ENCODE results near the gene UXS1. TPM values are rescaled to one million over a fixed set of nuclear protein-coding genes. Genes with fewer than 3 reads are reported as not detected.

UXS1 gene
- total and polyA plus RNA-seq, 2 experiments from 2014 or later: 35.8 to 57.5 TPM

DNA sequence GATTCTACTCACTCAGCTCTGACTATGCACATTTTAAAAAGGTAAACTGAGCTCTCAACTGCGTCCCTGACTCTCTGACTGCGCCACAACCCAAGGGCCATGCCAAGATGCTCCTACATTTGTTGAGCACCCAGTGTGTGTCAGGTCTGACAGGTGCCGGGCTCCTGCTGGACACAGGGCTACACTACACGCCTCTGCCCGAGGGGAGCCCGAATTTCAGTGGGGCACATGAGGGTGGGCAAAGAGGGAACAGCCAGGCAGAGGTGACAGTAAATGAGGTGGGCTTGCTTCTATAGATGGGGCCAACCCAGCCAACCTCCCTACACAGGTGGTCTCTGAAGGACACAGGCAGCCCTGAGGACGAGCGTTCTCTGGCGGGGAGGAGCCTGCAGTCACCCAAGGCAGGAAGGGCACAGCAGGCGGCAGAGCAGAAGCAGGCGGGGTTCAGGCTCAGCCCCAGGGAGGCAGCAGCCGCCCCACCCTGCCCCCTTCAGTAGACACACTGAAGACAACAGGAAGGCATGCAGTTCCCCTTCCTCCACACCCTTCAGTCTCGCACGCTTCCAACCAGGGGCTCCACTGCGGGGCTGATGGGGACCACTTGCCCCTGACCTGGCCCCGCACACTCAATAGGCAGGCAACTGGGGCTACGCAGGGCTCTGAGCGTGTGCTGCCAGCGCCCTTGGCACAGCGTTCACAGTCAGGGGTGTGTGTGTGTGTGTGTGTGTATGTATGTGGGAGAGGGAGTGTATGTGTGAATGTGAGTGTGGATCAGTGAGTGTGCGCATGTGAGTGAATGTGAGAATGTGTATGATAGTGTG lies 98.4 kb downstream of the UXS1 start:
- 95% methylated on average over 16 to 21 of the region's 21 CpGs for WGBS, 2 experiments (ENCODE audit: low coverage in 1 of 2, low lambda C conversion rate in 2 of 2, missing lambda C conversion rate in 2 of 2)
- in situ Hi-C loops (cut with MboI): no loop called here

DNA sequence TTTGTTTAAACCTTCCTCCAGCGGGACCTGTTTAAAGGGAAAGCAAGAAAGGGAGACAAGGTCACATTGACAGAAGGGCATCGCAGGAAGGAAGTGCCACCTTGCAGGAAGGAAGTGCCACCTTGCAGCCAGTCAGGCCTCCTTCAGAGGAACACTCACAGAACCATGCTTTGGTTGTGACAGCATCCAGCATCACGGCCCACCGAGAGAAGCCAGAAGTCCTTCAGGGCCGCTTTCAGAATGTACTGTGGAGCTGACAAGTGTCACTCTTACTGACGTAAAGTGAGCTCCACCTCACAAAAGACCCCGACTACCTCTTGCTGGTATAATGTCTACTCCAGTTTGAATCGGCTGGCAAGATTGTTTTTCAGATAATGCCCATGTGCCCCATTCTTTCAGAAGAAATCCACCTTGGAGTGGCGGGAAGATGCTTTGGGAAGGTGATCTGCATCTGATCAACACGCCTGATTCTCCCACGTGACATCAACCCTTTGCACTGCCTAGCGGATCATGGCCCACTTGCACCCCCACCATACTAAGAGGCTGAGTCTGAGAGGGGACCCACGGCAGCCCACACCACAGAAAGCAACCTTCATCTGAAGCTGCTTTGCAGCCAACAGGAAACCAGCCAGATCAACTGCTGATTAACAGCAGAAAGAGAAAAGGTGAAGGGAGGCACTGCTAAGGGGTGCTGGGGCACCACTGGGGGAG lies 99.8 kb downstream of the UXS1 start:
- Histone ChIP-seq H3K9ac (no peak overlapping the region), H2AFZ (no peak overlapping the region), H3K27me3 (replicated peaks; ENCODE audit: insufficient read depth) (no peaks in the 10 kb centered on the region), H3K4me1 (ENCODE audit: insufficient read depth) (no peaks in the 10 kb centered on the region), H3K36me3 (ENCODE audit: low read depth) (no peaks in the 10 kb centered on the region), H3K4me3 (no peak overlapping the region), H3K79me2 (ENCODE audit: insufficient read depth) (no peaks in the 10 kb centered on the region), H3K4me2 (ENCODE audit: unreplicated experiment) (no peak overlapping the region), H3K9me2 (ENCODE audit: insufficient read depth) (no peaks in the 10 kb centered on the region), H4K20me1 (ENCODE audit: insufficient read depth) (no peaks in the 10 kb centered on the region), H3K9me3 (ENCODE audit: low read depth) (no peaks in the 10 kb centered on the region), H3F3A (ENCODE audit: insufficient read depth) (no peaks in the 10 kb centered on the region), H3K27ac (no peak overlapping the region)
- DNase-seq: no peak
- in situ Hi-C loops (cut with MboI): no loop called here
- TF ChIP-seq EZH2phosphoT487 (IDR thresholded peaks at IDR 0.05; ENCODE audit: insufficient read depth, low read depth) (no peak), EZH2 (IDR thresholded peaks at IDR 0.05; ENCODE audit: insufficient read depth, poor library complexity, severe bottlenecking) (no peak)
- 91 to 94% methylated on average over 13 of the region's 13 CpGs for WGBS, 2 experiments (ENCODE audit: low coverage in 1 of 2, low lambda C conversion rate in 2 of 2, missing lambda C conversion rate in 2 of 2)

More for the DNA sequence above, 98.4 kb downstream of the UXS1 start:
- DNase-seq: no peak
- Histone ChIP-seq H3K79me2 (ENCODE audit: insufficient read depth) (no peaks in the 10 kb centered on the region), H3K4me2 (ENCODE audit: unreplicated experiment) (no peak overlapping the region), H2AFZ (no peak overlapping the region), H3K9me2 (ENCODE audit: insufficient read depth) (no peaks in the 10 kb centered on the region), H3K4me3 (no peak overlapping the region), H3K27me3 (replicated peaks; ENCODE audit: insufficient read depth) (no peaks in the 10 kb centered on the region), H3F3A (ENCODE audit: insufficient read depth) (no peaks in the 10 kb centered on the region), H3K36me3 (ENCODE audit: low read depth) (no peaks in the 10 kb centered on the region), H3K27ac (no peak overlapping the region), H3K9ac (no peak overlapping the region), H4K20me1 (ENCODE audit: insufficient read depth) (no peaks in the 10 kb centered on the region), H3K4me1 (ENCODE audit: insufficient read depth) (no peaks in the 10 kb centered on the region), H3K9me3 (ENCODE audit: low read depth) (no peaks in the 10 kb centered on the region)
- no peak for TF ChIP-seq EZH2phosphoT487 (IDR thresholded peaks at IDR 0.05; ENCODE audit: insufficient read depth, low read depth)
- TF ChIP-seq EZH2 (IDR thresholded peaks at IDR 0.05; ENCODE audit: insufficient read depth, poor library complexity, severe bottlenecking): no peak

DNA sequence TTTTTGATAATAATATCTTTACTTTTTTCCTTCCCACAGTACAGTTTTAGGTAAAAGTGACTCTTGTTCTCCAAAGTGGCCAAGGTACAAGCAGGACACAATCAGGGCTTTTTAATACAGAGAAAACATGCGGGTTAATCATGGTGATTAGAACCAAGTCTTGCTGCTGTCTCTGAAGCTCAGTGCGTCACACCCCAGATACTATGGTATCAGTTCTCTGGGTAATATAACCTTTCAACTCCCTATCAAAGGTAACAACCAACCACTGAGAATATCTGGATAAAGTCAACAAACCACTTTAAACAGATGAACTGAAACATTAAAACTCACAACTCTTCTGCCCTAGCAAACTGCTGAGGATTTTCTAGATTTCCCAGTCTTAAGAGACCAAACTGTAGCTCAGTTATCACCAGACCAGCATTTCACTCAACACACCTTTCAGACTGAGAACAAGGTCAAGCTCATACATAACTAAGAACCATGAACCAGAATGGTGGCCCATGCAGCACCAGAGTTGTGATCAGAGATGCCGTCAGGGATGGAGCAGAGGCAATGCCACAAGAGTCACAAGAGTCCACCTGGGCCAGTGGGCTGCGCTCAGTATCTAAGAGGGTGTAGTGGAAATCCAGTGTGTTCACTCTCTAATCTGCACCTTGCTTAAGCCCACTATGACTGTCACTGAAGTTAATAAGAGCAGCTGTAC lies 103.0 kb downstream of the UXS1 start:
- no peaks in the 10 kb centered on the region for H3F3A ChIP-seq (ENCODE audit: insufficient read depth)
- no peak overlapping the region for H3K4me2 ChIP-seq (ENCODE audit: unreplicated experiment)
- H3K27ac ChIP-seq: no peak overlapping the region
- H3K79me2 ChIP-seq (ENCODE audit: insufficient read depth): no peaks in the 10 kb centered on the region
- TF ChIP-seq EZH2 (IDR thresholded peaks at IDR 0.05; ENCODE audit: insufficient read depth, poor library complexity, severe bottlenecking) (no peak), EZH2phosphoT487 (IDR thresholded peaks at IDR 0.05; ENCODE audit: insufficient read depth, low read depth) (no peak)
- no peaks in the 10 kb centered on the region for H3K36me3 ChIP-seq (ENCODE audit: low read depth)
- H3K4me3 ChIP-seq: no peak overlapping the region
- no peaks in the 10 kb centered on the region for H4K20me1 ChIP-seq (ENCODE audit: insufficient read depth)
- no peak for DNase-seq
- no peaks in the 10 kb centered on the region for H3K9me2 ChIP-seq (ENCODE audit: insufficient read depth)
- no peak overlapping the region for H3K9ac ChIP-seq
- no peaks in the 10 kb centered on the region for H3K9me3 ChIP-seq (ENCODE audit: low read depth)
- no peak overlapping the region for H2AFZ ChIP-seq
- WGBS, 2 experiments (ENCODE audit: low coverage in 1 of 2, low lambda C conversion rate in 2 of 2, missing lambda C conversion rate in 2 of 2): 96 to 100% methylated on average over 4 of the region's 4 CpGs
- in situ Hi-C loops (cut with MboI): no loop called here
- H3K27me3 ChIP-seq (replicated peaks; ENCODE audit: insufficient read depth): no peaks in the 10 kb centered on the region
- no peaks in the 10 kb centered on the region for H3K4me1 ChIP-seq (ENCODE audit: insufficient read depth)

DNA sequence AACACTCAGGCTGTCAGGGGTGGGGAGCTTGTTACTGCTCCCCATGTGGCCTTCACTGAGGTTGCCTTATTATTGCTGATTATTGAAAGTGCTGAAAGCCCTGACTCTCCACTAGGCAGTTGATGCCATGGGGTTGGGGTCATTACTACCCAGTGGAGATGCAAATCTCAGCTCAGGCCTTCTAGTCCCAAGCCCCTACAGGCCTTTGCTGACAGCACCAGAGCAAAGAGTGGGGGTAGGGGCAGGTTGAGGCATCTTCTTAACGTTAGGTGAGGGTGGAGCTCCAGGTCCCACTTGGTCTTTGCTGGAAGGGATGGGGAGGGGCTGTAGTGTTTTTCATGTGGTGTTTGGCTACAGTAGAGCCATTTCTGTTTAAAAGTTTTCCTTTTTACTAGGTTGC lies 104.5 kb downstream of the UXS1 start:
- Histone ChIP-seq H3K27ac (no peak overlapping the region), H3K4me2 (ENCODE audit: unreplicated experiment) (no peak overlapping the region), H2AFZ (no peak overlapping the region), H3K27me3 (replicated peaks; ENCODE audit: insufficient read depth) (no peaks in the 10 kb centered on the region), H3K9me2 (ENCODE audit: insufficient read depth) (no peaks in the 10 kb centered on the region), H3K4me3 (no peak overlapping the region), H3K36me3 (ENCODE audit: low read depth) (no peaks in the 10 kb centered on the region), H3F3A (ENCODE audit: insufficient read depth) (no peaks in the 10 kb centered on the region), H3K79me2 (ENCODE audit: insufficient read depth) (no peaks in the 10 kb centered on the region), H3K4me1 (ENCODE audit: insufficient read depth) (no peaks in the 10 kb centered on the region), H3K9ac (no peak overlapping the region), H3K9me3 (ENCODE audit: low read depth) (no peaks in the 10 kb centered on the region), H4K20me1 (ENCODE audit: insufficient read depth) (no peaks in the 10 kb centered on the region)
- 94 to 100% methylated on average over 1 of the region's 1 CpG for WGBS, 2 experiments (ENCODE audit: low coverage in 1 of 2, low lambda C conversion rate in 2 of 2, missing lambda C conversion rate in 2 of 2)
- no peak for TF ChIP-seq EZH2 (IDR thresholded peaks at IDR 0.05; ENCODE audit: insufficient read depth, poor library complexity, severe bottlenecking)
- TF ChIP-seq EZH2phosphoT487 (IDR thresholded peaks at IDR 0.05; ENCODE audit: insufficient read depth, low read depth): no peak
- in situ Hi-C loops (cut with MboI): no loop called here
- no peak for DNase-seq

Data from GM23248 (cell line).